ENCODE data around the gene RBPJ.

RBPJ gene

GRCh38 chr4:26424153-26424552, 103.3 kb downstream of the RBPJ start:
- no peak for DNase-seq

DNA sequence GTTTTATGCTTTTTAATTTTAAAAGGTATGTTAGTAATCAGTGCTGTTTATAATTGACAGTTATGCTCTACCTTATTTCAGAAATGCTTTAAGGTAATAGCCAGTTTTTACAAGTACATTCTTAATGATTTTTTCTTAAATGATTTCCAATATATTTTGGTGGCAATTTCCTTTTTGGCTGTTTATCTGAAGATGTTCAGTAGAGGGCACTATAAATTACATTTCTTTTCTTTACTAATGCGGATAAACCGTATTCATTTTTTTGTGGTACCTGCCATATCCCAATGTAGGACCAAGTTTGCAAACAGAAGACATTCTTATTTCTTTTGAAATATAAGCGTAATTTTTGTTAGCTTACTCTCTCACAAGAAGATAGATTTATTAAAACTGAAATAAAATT, 104.0 kb downstream of the RBPJ start:
- no peak for DNase-seq

- DNase-seq: no peak
These were observed 105.1 kb downstream of the RBPJ start for GRCh38 chr4:26425953-26426352.

- no peak for DNase-seq
These were observed 106.1 kb downstream of the RBPJ start for GRCh38 chr4:26426892-26427291.

- no peak for DNase-seq
These were observed 109.1 kb downstream of the RBPJ start for GRCh38 chr4:26429910-26430309.

GRCh38 chr4:26431461-26432180, 110.8 kb downstream of the RBPJ start:
- no peak for DNase-seq

GRCh38 chr4:26432419-26432818, 111.6 kb downstream of the RBPJ start:
- DNase-seq: no peak

DNA sequence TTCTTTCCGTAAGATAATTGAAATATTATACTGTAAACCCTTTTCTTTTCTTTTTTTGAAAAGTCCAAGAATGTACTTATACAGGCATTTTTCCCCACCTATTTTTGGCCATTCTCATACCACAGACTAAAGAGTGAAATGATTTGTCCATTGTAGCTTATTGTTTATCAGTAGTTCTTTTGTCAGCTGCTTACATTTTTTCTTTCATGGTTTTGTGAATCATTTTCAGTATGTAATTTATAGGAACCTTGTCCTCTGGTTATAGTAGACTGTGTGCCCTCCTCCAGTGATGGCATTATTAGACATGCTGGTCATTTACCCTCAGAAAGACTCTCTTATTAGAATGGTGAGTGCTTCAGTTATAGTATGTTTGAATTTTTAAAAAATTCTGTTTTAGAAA, 112.7 kb downstream of the RBPJ start:
- DNase-seq: no peak

- DNase-seq: no peak
These were observed 113.3 kb downstream of the RBPJ start for GRCh38 chr4:26434030-26434639.

DNA sequence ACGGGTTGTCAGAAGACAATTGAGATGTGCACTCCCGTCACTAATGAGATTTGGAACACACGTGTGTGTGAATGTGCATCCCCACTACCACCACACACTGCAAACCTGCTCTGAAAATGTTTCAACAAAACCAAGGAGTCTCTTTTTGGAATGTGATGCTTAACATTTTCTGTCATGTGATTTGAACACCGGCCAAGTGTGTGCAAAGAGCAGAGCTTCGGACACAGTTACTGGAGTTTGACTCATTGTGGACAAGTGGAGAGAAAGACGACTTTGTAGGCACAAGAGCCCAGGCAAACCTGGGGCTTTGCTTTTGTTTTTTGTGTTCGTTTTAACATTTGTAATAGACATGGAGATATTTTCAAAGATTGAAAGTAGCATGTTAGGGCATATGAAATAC, 120.3 kb downstream of the RBPJ start:
- no peak for DNase-seq

- no peak for DNase-seq
These were observed 121.0 kb downstream of the RBPJ start for GRCh38 chr4:26441771-26442170.

- no peak for DNase-seq
These were observed 126.6 kb downstream of the RBPJ start for GRCh38 chr4:26447378-26447777.

- no peak for DNase-seq
These were observed 129.6 kb downstream of the RBPJ start for GRCh38 chr4:26450418-26450817.

DNA sequence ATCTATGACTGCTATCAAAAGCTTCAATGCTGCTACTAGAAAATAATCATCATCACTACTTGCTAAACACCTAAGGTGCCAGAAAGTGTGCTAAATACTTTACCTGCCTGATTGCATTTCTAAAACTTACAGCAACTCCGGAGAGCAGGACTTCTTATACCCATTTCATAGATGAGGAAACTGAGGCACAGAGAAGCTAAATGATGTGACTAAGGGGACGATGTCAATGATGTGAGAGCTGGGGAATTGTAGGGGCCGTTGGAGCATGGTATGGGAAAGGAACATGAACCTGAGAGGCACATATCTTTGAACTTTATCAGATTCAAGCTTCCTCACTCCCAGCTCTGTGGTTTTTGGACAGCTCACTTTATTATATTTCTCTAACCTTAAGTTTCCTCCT, 130.8 kb downstream of the RBPJ start:
- DNase-seq: no peak

- peak; percentile 76 to 90 for DNase-seq
These were observed 132.0 kb downstream of the RBPJ start for GRCh38 chr4:26452565-26453531.

GRCh38 chr4:26454961-26455360, 134.1 kb downstream of the RBPJ start:
- DNase-seq: no peak

DNA sequence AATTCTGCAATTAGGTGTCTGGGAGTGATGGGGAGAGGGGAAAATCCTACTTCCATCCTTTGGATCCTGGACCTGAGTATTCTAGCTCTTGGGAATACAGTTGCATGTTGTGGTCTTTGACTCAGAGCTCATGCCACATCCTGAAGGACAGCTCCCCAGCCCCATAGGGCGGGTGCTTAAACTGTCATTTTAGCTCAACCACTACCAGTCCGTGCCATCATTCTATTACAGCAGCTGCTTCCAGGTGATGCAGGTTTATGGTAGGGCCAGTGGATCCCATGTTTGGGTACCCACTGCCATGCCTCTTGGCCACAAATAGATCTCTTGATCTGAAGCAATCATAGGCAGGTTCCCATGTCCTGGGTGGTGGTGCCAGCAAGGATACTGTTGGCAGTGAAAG, 134.8 kb downstream of the RBPJ start:
- DNase-seq: no peak

DNA sequence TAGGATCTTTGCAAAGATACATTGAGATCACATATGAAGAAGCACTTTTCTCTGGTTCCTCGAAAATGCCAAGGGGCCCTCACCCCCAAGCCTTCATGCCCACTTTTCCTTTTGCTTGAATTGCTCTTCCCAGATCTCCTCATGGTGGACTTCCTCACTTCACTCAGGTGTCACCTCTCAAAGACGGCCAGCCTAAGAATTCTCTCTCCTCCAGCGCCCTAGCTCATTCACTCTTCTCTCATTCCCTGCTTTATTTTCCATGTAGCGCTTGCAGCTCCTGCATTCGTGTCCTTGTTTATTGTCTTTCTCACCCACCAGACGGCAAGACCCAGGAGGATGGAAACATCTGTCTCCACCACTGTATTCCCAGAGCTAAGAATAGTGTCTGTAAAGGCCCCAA, 136.6 kb downstream of the RBPJ start:
- no peak for DNase-seq

DNA sequence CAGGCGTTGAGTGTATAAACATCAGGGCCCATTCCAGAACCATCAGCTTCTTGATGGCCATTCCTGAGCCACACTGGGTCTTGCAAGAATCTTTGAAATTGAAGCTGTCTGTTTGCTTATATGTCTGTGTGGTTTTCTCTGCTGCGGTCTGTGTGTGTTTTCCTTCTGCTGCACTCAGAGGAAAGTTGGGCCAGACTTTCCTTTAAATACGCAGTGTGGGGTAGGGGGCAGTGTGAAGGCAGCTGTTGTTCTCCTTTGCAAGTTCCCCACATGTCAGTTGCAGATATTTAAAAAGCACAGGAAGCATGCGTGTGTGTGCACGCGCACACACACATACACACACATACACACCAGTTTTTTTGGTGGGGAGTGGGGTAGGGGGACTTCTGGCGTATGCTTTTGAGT, 137.3 kb downstream of the RBPJ start:
- no peak for DNase-seq

DNA sequence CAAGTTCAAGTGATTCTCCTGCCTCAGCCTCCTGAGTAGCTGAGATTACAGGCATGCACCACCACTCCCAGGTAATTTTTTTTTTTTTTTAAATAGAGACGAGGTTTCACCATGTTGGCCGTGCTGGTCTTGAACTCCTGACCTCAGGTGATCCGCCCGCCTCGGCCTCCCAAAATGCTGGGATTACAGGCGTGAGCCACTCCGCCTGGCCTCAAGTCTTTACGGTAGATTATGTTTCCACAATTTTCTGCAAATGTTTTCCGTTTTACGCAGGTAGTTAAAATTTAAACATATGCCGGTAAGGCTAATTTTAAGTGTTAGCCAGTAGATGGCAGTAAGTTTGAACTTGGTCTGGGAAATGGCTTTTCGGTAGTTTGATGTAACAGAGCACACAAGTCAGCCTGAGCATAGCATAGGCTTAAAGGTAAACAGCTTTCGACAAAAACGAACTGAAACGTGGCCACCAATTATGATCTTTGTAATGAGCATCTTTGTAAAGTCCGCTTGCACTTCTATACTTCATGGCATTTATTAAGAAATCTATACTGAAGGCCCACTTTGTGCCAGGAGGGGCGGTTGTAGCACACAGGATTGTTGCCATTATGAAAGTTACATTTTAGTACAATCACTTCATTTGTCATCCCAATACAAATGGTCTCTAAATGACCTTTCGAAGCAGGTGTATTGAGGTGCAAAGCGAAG, 138.4 kb downstream of the RBPJ start:
- peak; percentile 38 to 73 for DNase-seq

- no peak for DNase-seq
These were observed 139.1 kb downstream of the RBPJ start for GRCh38 chr4:26459756-26460530.

DNA sequence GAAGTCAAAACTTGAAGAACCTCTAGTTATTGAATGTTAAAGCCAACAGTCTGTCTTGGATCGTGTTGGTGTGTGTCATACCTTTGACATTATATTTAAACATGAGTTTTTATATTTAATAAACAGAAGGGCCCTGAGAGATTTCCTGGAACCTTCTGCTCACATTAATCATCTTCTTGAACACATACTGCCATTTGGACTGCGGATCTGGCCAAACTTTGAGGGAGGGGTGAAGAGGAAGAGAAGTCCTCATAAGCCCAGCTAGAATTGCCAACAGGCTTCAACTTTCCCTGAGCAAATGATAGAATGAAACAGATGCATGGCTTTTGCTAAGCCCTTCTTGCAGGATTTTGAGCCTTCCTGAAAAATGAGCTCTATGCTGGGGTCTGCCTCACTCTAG, 142.1 kb downstream of the RBPJ start:
- DNase-seq: no peak

Measured in NCI-H2081 (cell line).